Esophagus muscularis mucosa (tissue), 4 donors: ENCODE measurements around the gene ATXN3. TPM values are rescaled to one million over a fixed set of nuclear protein-coding genes. Genes with fewer than 3 reads are reported as not detected.

Source experiments
- DNase-seq: peaks from one replicate; pipeline ENCODE4 v3.0.0-alpha.2; 2017; ENCODE audit errors: extremely low spot score
- H3K27ac ChIP-seq, 4 donors: fragments of 200-600 bp; sonication (generic); replicated peaks in 1 of 4; 1 replicate in 3 of 4; 2 replicates in 1 of 4; pipeline ENCODE4 v1.5.1; 2016 to 2019; ENCODE audit warnings: mild to moderate bottlenecking in 1 of 4
- H3K27me3 ChIP-seq, 4 donors: fragments of 200-600 bp; sonication (generic); one replicate each; pipeline versions ENCODE4 v1.5.1 to v1.6.0; 2016 to 2019
- H3K36me3 ChIP-seq, 4 donors: fragments of 200-600 bp; sonication (generic); one replicate each; pipeline ENCODE4 v1.5.1; 2016 to 2019
- H3K4me1 ChIP-seq, 4 donors: fragments of 200-600 bp; sonication (generic); one replicate each; pipeline ENCODE4 v1.5.1; 2016 to 2019
- H3K4me3 ChIP-seq, 4 donors: fragments of 200-600 bp; sonication (generic); 1 replicate in 2 of 4; 2 replicates in 2 of 4; pipeline ENCODE4 v1.5.1; 2016 to 2019; ENCODE audit warnings: mild to moderate bottlenecking in 4 of 4, moderate library complexity in 1 of 4
- H3K9me3 ChIP-seq, 4 donors: fragments of 200-600 bp; sonication (generic); 1 replicate in 3 of 4; 2 replicates in 1 of 4; pipeline ENCODE4 v1.5.1; 2016 to 2019
- CTCF ChIP-seq, 3 experiments: fragments of 200-600 bp in 2 of 3; fragments of 450-650 bp in 1 of 3; sonication (generic) in 2 of 3; IDR thresholded peaks; one replicate each; pipeline ENCODE4 v1.5.1; 2017 to 2019; ENCODE audit warnings: antibody characterized with exemption in 3 of 3, mild to moderate bottlenecking in 2 of 3, moderate library complexity in 1 of 3
- EP300 ChIP-seq: sonication (generic); formaldehyde crosslinking; IDR thresholded peaks from one replicate; pipeline ENCODE4 v1.6.1; 2017; ENCODE audit warnings: antibody characterized with exemption
- POLR2A ChIP-seq: fragments of 450-650 bp; IDR thresholded peaks from one replicate; pipeline ENCODE4 v1.6.1; 2017; ENCODE audit warnings: antibody characterized with exemption, moderate library complexity, mild to moderate bottlenecking, low read depth
- POLR2AphosphoS5 ChIP-seq, 2 donors: sonication (generic); formaldehyde crosslinking; IDR thresholded peaks; one replicate each; pipeline ENCODE4 v1.6.1; 2017; ENCODE audit warnings: antibody characterized with exemption in 2 of 2
- WGBS: methylation state at CpG from one replicate; pipeline ENCODE4 v1.1.5; 2018; 5-methylcytosine and 5-hydroxymethylcytosine counted together
- intact Hi-C: fragments of 100-400 bp; cut with DNase I; formaldehyde crosslinking; loops from one replicate; pipeline ENCODE4 v1.15.1; 2023
- total RNA-seq, 4 donors: library from RNA; depleted of rRNA; stranded (reverse); fragments of >200 nt; gene quantifications; one replicate each; pipeline versions ENCODE4 v1.1.0 to v1.2.1, GENCODE V29; 2016

ATXN3 gene
- total RNA-seq, 4 donors from 2014 or later, result 24.1 to 48.9 (median 24.9) TPM

GRCh38 chr14:92012121-92012748 lies 94.1 kb downstream of the ATXN3 start:
- TF ChIP-seq POLR2A (no peak), EP300 (no peak), POLR2AphosphoS5 (IDR thresholded peaks at IDR 0.05) (no peak), CTCF (IDR thresholded peaks at IDR 0.05) (no peak)
- 82% methylated on average over 4 of the region's 4 CpGs for WGBS
- intact Hi-C loops, result no loop called here
- no peaks in the 10 kb centered on the region for H3K27me3 ChIP-seq
- H3K4me3 ChIP-seq, result no peak overlapping the region
- H3K4me1 ChIP-seq, result no peaks in the 10 kb centered on the region
- no peaks in the 10 kb centered on the region for H3K9me3 ChIP-seq
- peaks cover 42 to 94% (median 74%) of the 10 kb centered on the region in 4 donors for H3K36me3 ChIP-seq
- DNase-seq, result no peak
- no peak overlapping the region for H3K27ac ChIP-seq

GRCh38 chr14:92010644-92011043 lies 95.7 kb downstream of the ATXN3 start:
- intact Hi-C loops, result no loop called here
- no peak for TF ChIP-seq POLR2A
- TF ChIP-seq CTCF (IDR thresholded peaks at IDR 0.05), result no peak
- no peak for TF ChIP-seq POLR2AphosphoS5 (IDR thresholded peaks at IDR 0.05)
- no peak for TF ChIP-seq EP300
- H3K4me3 ChIP-seq, result no peak overlapping the region
- 95% methylated on average over 3 of the region's 3 CpGs for WGBS
- H3K4me1 ChIP-seq, result no peaks in the 10 kb centered on the region
- DNase-seq, result no peak
- no peaks in the 10 kb centered on the region for H3K9me3 ChIP-seq
- no peak overlapping the region for H3K27ac ChIP-seq
- H3K27me3 ChIP-seq, result no peaks in the 10 kb centered on the region
- peaks cover 41 to 94% (median 76%) of the 10 kb centered on the region in 4 donors for H3K36me3 ChIP-seq

- peaks cover 35 to 94% (median 72%) of the 10 kb centered on the region in 4 donors for H3K36me3 ChIP-seq
- intact Hi-C loops, result no loop called here
- H3K27me3 ChIP-seq, result no peaks in the 10 kb centered on the region
- WGBS, result 66% methylated on average over 1 of the region's 1 CpG
- H3K4me3 ChIP-seq, result no peak overlapping the region
- no peak for DNase-seq
- no peaks in the 10 kb centered on the region for H3K4me1 ChIP-seq
- H3K9me3 ChIP-seq, result no peaks in the 10 kb centered on the region
- H3K27ac ChIP-seq, result no peak overlapping the region
- TF ChIP-seq POLR2AphosphoS5 (IDR thresholded peaks at IDR 0.05), result no peak
- TF ChIP-seq POLR2A, result no peak
- no peak for TF ChIP-seq EP300
- no peak for TF ChIP-seq CTCF (IDR thresholded peaks at IDR 0.05)
Measured at GRCh38 chr14:92009604-92010003, 96.8 kb downstream of the ATXN3 start.

Other genes with a start within 250 kb of the ATXN3 start
- 10 to 100 TPM; 17.8 to 27.8 (median 23.7) TPM for gene TC2N, start 239.0 kb downstream of the ATXN3 start, total RNA-seq
- 100 to 1,000 TPM in 3 of 4 donors, 10 to 100 TPM in 1; 79.7 to 161 (median 116) TPM for gene FBLN5, start 158.9 kb downstream of the ATXN3 start, total RNA-seq
- 10 to 100 TPM; 24.0 to 36.2 (median 29.6) TPM for gene TRIP11, start 66.5 kb downstream of the ATXN3 start, total RNA-seq
- gene NDUFB1, start 15.1 kb upstream of the ATXN3 start, total RNA-seq, result 100 to 1,000 TPM; 197 to 457 (median 369) TPM
- gene CPSF2, start 15.4 kb upstream of the ATXN3 start, total RNA-seq, result 10 to 100 TPM; 19.5 to 29.0 (median 25.5) TPM
- gene SLC24A4, start 216.6 kb upstream of the ATXN3 start, total RNA-seq, result 1 to 10 TPM; 1.7 to 2.9 (median 2.1) TPM